Lower leg skin (tissue), 3 donors: Measurements from ENCODE around the gene TBCEL.

Source experiments
- POLR2A ChIP-seq, 2 donors: fragments of 450-650 bp; IDR thresholded peaks; one replicate each; pipeline ENCODE4 v1.6.1; 2016 to 2017; ENCODE audit warnings: antibody characterized with exemption in 2 of 2, mild to moderate bottlenecking in 1 of 2, moderate library complexity in 1 of 2
- TF ChIP-seq, protein P1 (sequence below), 3 donors: fragments of 450-650 bp; IDR thresholded peaks; one replicate each; pipeline ENCODE4 v1.5.1; 2016; ENCODE audit warnings: antibody characterized with exemption in 3 of 3, mild to moderate bottlenecking in 3 of 3, moderate library complexity in 2 of 3

GRCh38 chr11:121108413-121108812 lies 84.5 kb downstream of the TBCEL start:
- TF ChIP-seq, protein P1, sequence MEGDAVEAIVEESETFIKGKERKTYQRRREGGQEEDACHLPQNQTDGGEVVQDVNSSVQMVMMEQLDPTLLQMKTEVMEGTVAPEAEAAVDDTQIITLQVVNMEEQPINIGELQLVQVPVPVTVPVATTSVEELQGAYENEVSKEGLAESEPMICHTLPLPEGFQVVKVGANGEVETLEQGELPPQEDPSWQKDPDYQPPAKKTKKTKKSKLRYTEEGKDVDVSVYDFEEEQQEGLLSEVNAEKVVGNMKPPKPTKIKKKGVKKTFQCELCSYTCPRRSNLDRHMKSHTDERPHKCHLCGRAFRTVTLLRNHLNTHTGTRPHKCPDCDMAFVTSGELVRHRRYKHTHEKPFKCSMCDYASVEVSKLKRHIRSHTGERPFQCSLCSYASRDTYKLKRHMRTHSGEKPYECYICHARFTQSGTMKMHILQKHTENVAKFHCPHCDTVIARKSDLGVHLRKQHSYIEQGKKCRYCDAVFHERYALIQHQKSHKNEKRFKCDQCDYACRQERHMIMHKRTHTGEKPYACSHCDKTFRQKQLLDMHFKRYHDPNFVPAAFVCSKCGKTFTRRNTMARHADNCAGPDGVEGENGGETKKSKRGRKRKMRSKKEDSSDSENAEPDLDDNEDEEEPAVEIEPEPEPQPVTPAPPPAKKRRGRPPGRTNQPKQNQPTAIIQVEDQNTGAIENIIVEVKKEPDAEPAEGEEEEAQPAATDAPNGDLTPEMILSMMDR (IDR thresholded peaks at IDR 0.05), result no peak
- no peak for TF ChIP-seq POLR2A (IDR thresholded peaks at IDR 0.05)
